GM12878 (cell line): Measurements from ENCODE around the gene NFATC1. TPM values are rescaled to one million over a fixed set of nuclear protein-coding genes. Genes with fewer than 3 reads are reported as not detected.

Experiments used
- ATAC-seq: fragments of 200-7000 bp; cut with Tn5 transposase; 3 replicates; pipeline ENCODE4 v1.9.1; 2020; ENCODE audit warnings: mild to moderate bottlenecking, moderate library complexity
- BruUV-seq: library from RNA; stranded (reverse); fragments of 400-500 nt; replicated peaks from 2 replicates; lab custom pipeline; 2021; lab: Mats Ljungman, UMichigan
- CTCF ChIA-PET: fragments of 300-600 bp; sonication (Branson Sonifier 250); formaldehyde crosslinking; extraction: SDS; loops from one replicate; lab custom pipeline; 2021; ENCODE audit warnings: inconsistent platforms; lab: Yijun Ruan, JAX
- POLR2A ChIA-PET: fragments of 350-600 bp; formaldehyde crosslinking; extraction: SDS; loops from one replicate; lab custom pipeline; 2021; ENCODE audit warnings: inconsistent platforms; lab: Charles Lee
- RAD21 ChIA-PET: fragments of 300-600 bp; sonication (Branson Sonifier 250); formaldehyde crosslinking; loops from one replicate; lab custom pipeline; 2023; ENCODE audit warnings: antibody characterized with exemption; ENCODE audit not compliant: unreplicated experiment; lab: Charles Lee
- SMC1A ChIA-PET: fragments of 300-600 bp; sonication (Branson Sonifier 250); formaldehyde crosslinking; loops from one replicate; lab custom pipeline; 2023; ENCODE audit not compliant: unreplicated experiment, uncharacterized antibody; lab: Charles Lee
- DNase-seq: peaks from one replicate; pipeline ENCODE4 v3.0.0-alpha.2; 2011; ENCODE audit warnings: low read depth, low spot score
- FAIRE-seq: peaks from 3 replicates; lab custom pipeline; 2011; peaks lifted over from hg19 to GRCh38; lab: Jason Lieb, UNC
- H2AFZ ChIP-seq: 2 replicates; pipeline ENCODE4 v1.6.0; 2011; ENCODE audit warnings: low read depth, low read length, control low read depth; ENCODE audit not compliant: control insufficient read depth
- H3K27ac ChIP-seq: 2 replicates; pipeline ENCODE4 v1.5.1; 2011; ENCODE audit warnings: control low read depth; ENCODE audit not compliant: control insufficient read depth, insufficient read depth
- H3K27me3 ChIP-seq, 2 experiments: replicated peaks in 1 of 2; 2 replicates each; pipeline versions ENCODE4 v1.6.0 to v1.6.1; 2011; ENCODE audit warnings: low read length in 1 of 2; ENCODE audit not compliant: control insufficient read depth in 2 of 2, insufficient read depth in 2 of 2
- H3K36me3 ChIP-seq, 2 experiments: 2 replicates each; pipeline ENCODE4 v1.5.1; 2011; ENCODE audit warnings: low read length in 1 of 2; ENCODE audit not compliant: control insufficient read depth in 2 of 2, insufficient read depth in 2 of 2
- H3K4me1 ChIP-seq: 2 replicates; pipeline ENCODE4 v1.6.1; 2011; ENCODE audit warnings: mild to moderate bottlenecking, low read length, moderate library complexity, mixed read lengths; ENCODE audit not compliant: control insufficient read depth, insufficient read depth
- H3K4me2 ChIP-seq: 2 replicates; pipeline ENCODE4 v1.6.0; 2011; ENCODE audit warnings: control low read depth; ENCODE audit not compliant: control insufficient read depth, insufficient read depth
- H3K4me3 ChIP-seq: fragments of 200-600 bp; sonication (generic); 2 replicates; pipeline ENCODE4 v1.5.1; 2016
- H3K79me2 ChIP-seq: 2 replicates; pipeline ENCODE4 v1.6.0; 2011; ENCODE audit warnings: low read length; ENCODE audit not compliant: control insufficient read depth, insufficient read depth
- H3K9ac ChIP-seq: 2 replicates; pipeline ENCODE4 v1.8.0; 2011; ENCODE audit warnings: low read length, control low read depth, mixed read lengths; ENCODE audit not compliant: control insufficient read depth, insufficient read depth
- H3K9me3 ChIP-seq: replicated peaks from 3 replicates; pipeline ENCODE4 v1.5.1; 2011; ENCODE audit warnings: mild to moderate bottlenecking, low read length; ENCODE audit not compliant: control insufficient read depth, insufficient read depth
- H4K20me1 ChIP-seq: 2 replicates; pipeline ENCODE4 v1.6.0; 2011; ENCODE audit not compliant: control insufficient read depth, insufficient read depth
- BHLHE40 ChIP-seq, 2 experiments: fragments of 450-650 bp in 1 of 2; IDR thresholded peaks; 2 replicates each; pipeline ENCODE4 v1.6.1; 2011 to 2017; ENCODE audit warnings: low read depth in 2 of 2, borderline replicate concordance in 1 of 2, improper control_type of control experiment in 1 of 2, low read length in 1 of 2, mild to moderate bottlenecking in 1 of 2
- CREB1 ChIP-seq: IDR thresholded peaks from 2 replicates; pipeline ENCODE4 v1.6.1; 2012; ENCODE audit warnings: low read depth, mild to moderate bottlenecking, inconsistent platforms
- DPF2 ChIP-seq: fragments of 450-650 bp; IDR thresholded peaks from 2 replicates; pipeline ENCODE4 v1.6.1; 2017; ENCODE audit warnings: mild to moderate bottlenecking
- E2F8 ChIP-seq: fragments of 450-650 bp; IDR thresholded peaks from 2 replicates; pipeline ENCODE4 v1.6.1; 2018; ENCODE audit warnings: mild to moderate bottlenecking, low read depth, moderate library complexity; ENCODE audit not compliant: partially characterized antibody
- ETV6 ChIP-seq, 2 experiments: fragments of 450-650 bp in 1 of 2; IDR thresholded peaks in 1 of 2; conservative IDR thresholded peaks in 1 of 2; 2 replicates each; pipeline ENCODE4 v1.6.1; 2014; ENCODE audit warnings: antibody characterized with exemption in 1 of 2, borderline replicate concordance in 1 of 2, low read depth in 1 of 2, mild to moderate bottlenecking in 1 of 2, moderate library complexity in 1 of 2
- KDM1A ChIP-seq: fragments of 200-600 bp; sonication (generic); IDR thresholded peaks from 2 replicates; pipeline ENCODE4 v1.6.1; 2016; ENCODE audit warnings: borderline replicate concordance
- MTA2 ChIP-seq: fragments of 450-650 bp; IDR thresholded peaks from 2 replicates; pipeline ENCODE4 v1.6.1; 2016; ENCODE audit warnings: low read depth, mild to moderate bottlenecking, moderate library complexity
- NBN ChIP-seq: fragments of 450-650 bp; IDR thresholded peaks from 2 replicates; pipeline ENCODE4 v1.6.1; 2016
- NFIC ChIP-seq: IDR thresholded peaks from 2 replicates; pipeline ENCODE4 v1.6.1; 2012; ENCODE audit warnings: low read depth, mild to moderate bottlenecking, inconsistent platforms, low read length, moderate library complexity
- NR2F1 ChIP-seq: fragments of 450-650 bp; conservative IDR thresholded peaks from 2 replicates; pipeline ENCODE4 v1.6.1; 2017; ENCODE audit warnings: mild to moderate bottlenecking
- RB1 ChIP-seq: fragments of 450-650 bp; formaldehyde crosslinking; IDR thresholded peaks from 2 replicates; pipeline ENCODE4 v1.6.1; 2017; ENCODE audit warnings: mild to moderate bottlenecking, borderline replicate concordance
- SMC3 ChIP-seq: IDR thresholded peaks from 2 replicates; pipeline ENCODE4 v1.6.1; 2011; ENCODE audit warnings: low read length, improper control_type of control experiment, borderline replicate concordance
- SUPT20H ChIP-seq: IDR thresholded peaks from 2 replicates; pipeline ENCODE4 v1.6.1; 2011; ENCODE audit warnings: low read depth, mild to moderate bottlenecking, low read length, moderate library complexity, borderline replicate concordance; ENCODE audit not compliant: control insufficient read depth
- SUZ12 ChIP-seq: fragments of 200-600 bp; sonication (generic); IDR thresholded peaks from one replicate; pipeline ENCODE4 v1.6.1; 2018; ENCODE audit warnings: antibody characterized with exemption, mild to moderate bottlenecking; ENCODE audit not compliant: unreplicated experiment
- TCF12 ChIP-seq: IDR thresholded peaks from 2 replicates; pipeline ENCODE4 v1.6.1; 2011; ENCODE audit warnings: low read depth, mild to moderate bottlenecking, low read length
- WGBS: methylation state at CpG from one replicate; pipeline ENCODE4 v1.1.6; 2016; ENCODE audit warnings: low lambda C conversion rate; ENCODE audit not compliant: insufficient replicate concordance, insufficient coverage; ENCODE audit errors: missing lambda C conversion rate; 5-methylcytosine and 5-hydroxymethylcytosine counted together
- in situ Hi-C: fragments of 300-500 bp; cut with MboI; formaldehyde crosslinking; loops from 9 replicates; pipeline ENCODE4 v1.14.3; 2018; ENCODE audit warnings: mixed read lengths
- intact Hi-C: fragments of 100-400 bp; cut with micrococcal nuclease; formaldehyde crosslinking; loops from one replicate; pipeline ENCODE4 v1.14.2; 2022; ENCODE audit not compliant: unreplicated experiment
- polyA plus RNA-seq, 11 experiments: library from polyadenylated mRNA; depleted of rRNA in 4 of 11; unstranded in 6 of 11; stranded (reverse) in 5 of 11; fragments of >200 nt; fragmentation: Nextera tagmentation in 4 of 11; fragmentation: Illumina TruSeq in 1 of 11; extraction: Ambion mirVana in 4 of 11; extraction: Trizol in 1 of 11; gene quantifications; 1 replicate in 1 of 11; 2 replicates in 10 of 11; pipeline versions ENCODE4 v1.2.1 to v1.2.3, GENCODE V29; 2011 to 2016; ENCODE audit warnings: inconsistent platforms in 2 of 11, missing spikeins in 2 of 11, low read depth in 1 of 11
- total RNA-seq, 4 experiments: library from RNA; depleted of rRNA in 3 of 4; stranded (reverse); fragments of >200 nt in 3 of 4; fragmentation: Illumina TruSeq in 1 of 4; extraction: Trizol in 1 of 4; gene quantifications; 2 replicates each; pipeline versions ENCODE4 v1.2.1 to v1.2.3, GENCODE V29; 2013 to 2021

NFATC1 gene
- total and polyA plus RNA-seq, 10 of the 15 experiments (the other 5 are each of a cell fraction or from before 2014, with no cell fraction given): 0.84 to 20.8 (median 5.1) TPM

DNA sequence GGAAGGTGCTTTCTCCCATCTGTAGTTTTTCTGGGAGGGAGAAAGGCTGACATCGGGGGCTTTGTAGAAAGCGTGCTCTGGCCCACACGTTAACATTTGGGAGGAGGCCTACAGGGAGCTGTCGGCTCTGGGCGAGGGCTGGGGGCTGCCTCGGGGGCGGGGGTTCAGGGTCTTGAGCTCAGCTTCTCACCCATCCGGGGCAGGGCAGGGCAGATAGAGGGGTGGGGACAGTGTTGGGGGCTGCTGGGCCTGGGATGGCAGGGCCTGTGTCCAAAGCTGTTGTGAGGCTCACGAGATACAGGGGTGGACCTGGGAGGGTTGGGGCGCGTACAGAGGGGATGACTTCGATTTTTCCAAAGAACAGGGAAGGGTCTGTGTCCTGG, 27.0 kb downstream of the NFATC1 start:
- no peak for FAIRE-seq
- ChIA-PET RAD21 (no interaction called here), SMC1A (no interaction called here), CTCF (no interaction called here), POLR2A (interaction anchor here (0.6 kb wide), 1 partner anchor 19 kb away, joined by 3 read pairs; no protein-coding TSS in a partner anchor)
- intact Hi-C loops: no loop called here
- WGBS: 96% methylated on average over 8 of the region's 12 CpGs
- Histone ChIP-seq H3K4me1 (no peaks in the 10 kb centered on the region), H3K27me3 (no peaks in the 10 kb centered on the region), H3K4me2 (no peak overlapping the region), H3K9me3 (no peaks in the 10 kb centered on the region), H3K79me2 (no peaks in the 10 kb centered on the region), H3K36me3 (peaks cover 0 to 11% of the 10 kb centered on the region in 2 experiments; a peak in 2 of 4 replicates), H3K27ac (no peak overlapping the region), H4K20me1 (no peaks in the 10 kb centered on the region; the same call in none of the 2 replicates), H3K9ac (no peak overlapping the region), H3K4me3 (no peak overlapping the region), H2AFZ (no peak overlapping the region)
- no peak for DNase-seq
- in situ Hi-C loops: no loop called here
- ATAC-seq: no peak
- no TSS peak for BruUV-seq
- TF ChIP-seq E2F8 (no peak), NBN (no peak)

DNA sequence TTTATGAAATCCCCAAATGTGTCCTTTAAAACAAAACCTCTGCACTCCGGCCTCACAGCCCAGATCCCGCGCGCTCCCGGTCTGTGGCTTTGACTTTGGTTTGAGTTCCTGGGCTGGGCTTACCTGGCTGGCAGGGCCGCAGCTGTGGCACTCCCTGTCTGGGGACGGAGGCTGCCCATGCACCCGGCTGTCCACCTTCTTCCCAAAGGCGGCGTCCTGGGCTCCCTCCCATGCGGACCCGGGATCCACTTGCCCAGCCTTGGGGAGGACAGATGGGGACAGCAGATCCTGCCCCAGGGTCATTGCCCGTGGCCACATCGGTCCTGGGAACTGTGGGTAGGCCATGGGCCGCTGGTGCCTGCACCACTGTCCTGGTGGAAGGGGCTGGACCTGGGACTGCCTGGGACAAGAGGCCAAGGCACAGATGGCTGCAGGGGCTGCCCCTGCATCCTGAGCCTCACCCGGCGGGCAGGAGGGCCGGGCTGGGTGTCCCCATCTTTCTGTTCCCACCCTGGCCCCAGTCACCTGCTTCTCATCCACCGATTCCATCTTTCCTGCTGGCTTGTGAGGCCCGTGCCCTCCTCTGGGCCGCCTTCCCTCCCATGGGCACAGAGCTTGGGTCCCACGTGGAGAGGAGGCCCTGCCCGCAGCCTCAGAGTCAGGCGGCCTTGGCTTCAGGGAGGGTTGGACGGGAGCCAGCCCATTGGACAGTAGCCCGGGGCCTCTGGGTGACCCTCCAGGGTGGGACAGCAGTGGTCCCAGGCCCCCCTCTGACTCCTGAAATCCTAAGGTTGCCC, 27.7 kb downstream of the NFATC1 start:
- intact Hi-C loops (no loop called here), in situ Hi-C loops (no loop called here)
- no peak overlapping the region for H2AFZ ChIP-seq
- RAD21 ChIA-PET: no interaction called here
- DNase-seq (no peak), ATAC-seq (no peak), FAIRE-seq (no peak)
- SMC1A ChIA-PET: no interaction called here
- no TSS peak for BruUV-seq
- H3K4me1 ChIP-seq: no peaks in the 10 kb centered on the region
- 97% methylated on average over 24 of the region's 26 CpGs for WGBS
- H3K36me3 ChIP-seq: peaks cover 0 to 11% of the 10 kb centered on the region in 2 experiments; a peak in 2 of 4 replicates
- CTCF ChIA-PET: no interaction called here
- no peaks in the 10 kb centered on the region for H3K9me3 ChIP-seq
- H3K9ac ChIP-seq: no peak overlapping the region
- no peak overlapping the region for H3K4me2 ChIP-seq
- no peaks in the 10 kb centered on the region for H3K27me3 ChIP-seq
- no peak overlapping the region for H3K4me3 ChIP-seq
- H3K79me2 ChIP-seq: no peaks in the 10 kb centered on the region
- no peaks in the 10 kb centered on the region; the same call in none of the 2 replicates for H4K20me1 ChIP-seq
- no peak overlapping the region for H3K27ac ChIP-seq
- POLR2A ChIA-PET: no interaction called here
- TF ChIP-seq MTA2: no peak
- TF ChIP-seq NBN: no peak
- no peak for TF ChIP-seq TCF12
- TF ChIP-seq NR2F1: no peak
- no peak for TF ChIP-seq DPF2
- TF ChIP-seq SUZ12: no peak
- no peak for TF ChIP-seq CREB1
- no peak for TF ChIP-seq RB1
- no peak for TF ChIP-seq SMC3
- TF ChIP-seq NFIC: no peak
- TF ChIP-seq KDM1A: no peak
- no peak for TF ChIP-seq BHLHE40 (IDR thresholded peaks at IDR 0.05; ENCODE audit: borderline replicate concordance in 1 of 2, low read depth in 2 of 2, low read length in 1 of 2)
- no peak for TF ChIP-seq SUPT20H
- no peak for TF ChIP-seq ETV6 (conservative IDR thresholded peaks at IDR 0.05 in 1 of 2, IDR thresholded peaks at IDR 0.05 in 1 of 2; ENCODE audit: borderline replicate concordance in 1 of 2, low read depth in 1 of 2)
